Measurements from ENCODE around the gene HSD17B7. TPM values are rescaled to one million over a fixed set of nuclear protein-coding genes. Genes with fewer than 3 reads are reported as not detected.
"Not testable (repeated sequence)": the region's sequence is repeated elsewhere in the genome, so short reads cannot be mapped to it uniquely, and the experiment has no call there.

HSD17B7 gene
- total and polyA plus RNA-seq, 8 donors: 4.1 to 14.2 (median 6.8) TPM

GRCh38 chr1:162772571-162773154, 17.8 kb upstream of the HSD17B7 start:
- no peak for FAIRE-seq
- no peaks in the 10 kb centered on the region for H3K9me3 ChIP-seq
- no peaks in the 10 kb centered on the region for H3K4me1 ChIP-seq
- no peak for TF ChIP-seq CTCF (IDR thresholded peaks at IDR 0.05)
- H3K27ac ChIP-seq: no peak overlapping the region
- no peak overlapping the region for H3K4me3 ChIP-seq
- WGBS, 2 donors: 86 to 88% methylated on average over 4 of the region's 4 CpGs
- H3K27me3 ChIP-seq: no peaks in the 10 kb centered on the region
- no peak for DNase-seq
- no peak for ATAC-seq
- H3K36me3 ChIP-seq: no peaks in the 10 kb centered on the region
- intact Hi-C loops (cut with DNase I): no loop called here

- H3K36me3 ChIP-seq: no peaks in the 10 kb centered on the region
- no peak overlapping the region for H3K4me3 ChIP-seq
- H3K27ac ChIP-seq: no peak overlapping the region
- H3K9me3 ChIP-seq: no peaks in the 10 kb centered on the region
- no peak for TF ChIP-seq CTCF (IDR thresholded peaks at IDR 0.05)
- intact Hi-C loops (cut with DNase I): no loop called here
- no peaks in the 10 kb centered on the region for H3K4me1 ChIP-seq
- no peak for FAIRE-seq
- no peak for DNase-seq
- ATAC-seq: no peak
- H3K27me3 ChIP-seq: no peaks in the 10 kb centered on the region
Measured at GRCh38 chr1:162774007-162774406, 16.5 kb upstream of the HSD17B7 start.

- H3K9me3 ChIP-seq: no peaks in the 10 kb centered on the region
- H3K36me3 ChIP-seq: no peaks in the 10 kb centered on the region
- DNase-seq (no peak), FAIRE-seq (no peak), ATAC-seq (no peak)
- H3K27me3 ChIP-seq: no peaks in the 10 kb centered on the region
- no peaks in the 10 kb centered on the region for H3K4me1 ChIP-seq
- no peak for TF ChIP-seq CTCF (IDR thresholded peaks at IDR 0.05)
- WGBS, 2 donors: 93 to 96% methylated on average over 1 of the region's 1 CpG
- intact Hi-C loops (cut with DNase I): no loop called here
- H3K4me3 ChIP-seq: no peak overlapping the region
- no peak overlapping the region for H3K27ac ChIP-seq
Measured at GRCh38 chr1:162779043-162779442, 11.5 kb upstream of the HSD17B7 start.

- Histone ChIP-seq H3K36me3 (no peaks in the 10 kb centered on the region), H3K4me1 (no peaks in the 10 kb centered on the region), H3K9me3 (no peaks in the 10 kb centered on the region), H3K27ac (no peak overlapping the region), H3K27me3 (no peaks in the 10 kb centered on the region), H3K4me3 (no peak overlapping the region)
- DNase-seq (no peak), FAIRE-seq (no peak), ATAC-seq (no peak)
- no peak for TF ChIP-seq CTCF (IDR thresholded peaks at IDR 0.05)
- intact Hi-C loops (cut with DNase I): no loop called here
Measured at GRCh38 chr1:162782671-162783070, 7.8 kb upstream of the HSD17B7 start.

GRCh38 chr1:162784926-162785325, 5.6 kb upstream of the HSD17B7 start:
- DNase-seq; H3K36me3 ChIP-seq; ATAC-seq; H3K4me1 ChIP-seq; H3K27ac ChIP-seq; FAIRE-seq; H3K4me3 ChIP-seq; intact Hi-C loops (cut with DNase I); H3K9me3 ChIP-seq; H3K27me3 ChIP-seq: not testable (repeated sequence)
- 80 to 81% methylated on average over 1 of the region's 1 CpG for WGBS, 2 donors

- H3K27me3 ChIP-seq; intact Hi-C loops (cut with DNase I); FAIRE-seq; H3K27ac ChIP-seq; H3K9me3 ChIP-seq; H3K4me1 ChIP-seq; H3K36me3 ChIP-seq; H3K4me3 ChIP-seq; ATAC-seq: not testable (repeated sequence)
- WGBS, 2 donors: 94 to 96% methylated on average over 1 of the region's 1 CpG
- DNase-seq: peak in 1 of 6 donors; percentile 25
Measured at GRCh38 chr1:162788783-162789182, 1.7 kb upstream of the HSD17B7 start.

- intact Hi-C loops (cut with DNase I); H3K27me3 ChIP-seq; H3K36me3 ChIP-seq; H3K9me3 ChIP-seq; FAIRE-seq; H3K4me1 ChIP-seq: not testable (repeated sequence)
- 0 to 1% methylated on average over 6 to 7 of the region's 8 CpGs for WGBS, 2 donors
- Histone ChIP-seq H3K4me3 (peak overlapping the region in 3 of 4 donors; percentile 12 to 43 (median 40)), H3K27ac (peak overlapping the region; percentile 61 to 91 (median 82))
- DNase-seq: peak in 1 of 6 donors; percentile 20
- ATAC-seq: peak; percentile 26 to 48 (median 36)
Measured at GRCh38 chr1:162790985-162791357, 469 bp downstream of the HSD17B7 start.

- H3K27ac ChIP-seq; FAIRE-seq; DNase-seq; H3K4me3 ChIP-seq; H3K4me1 ChIP-seq; H3K27me3 ChIP-seq; H3K9me3 ChIP-seq; ATAC-seq; H3K36me3 ChIP-seq; intact Hi-C loops (cut with DNase I): not testable (repeated sequence)
- WGBS, 2 donors: 96% methylated on average over 1 of the region's 1 CpG
Measured at GRCh38 chr1:162794284-162794683, 3.8 kb downstream of the HSD17B7 start.

- peak in 1 of 4 donors; percentile 35 for ATAC-seq
- H3K27ac ChIP-seq; H3K27me3 ChIP-seq; intact Hi-C loops (cut with DNase I); DNase-seq; FAIRE-seq; H3K4me1 ChIP-seq; H3K36me3 ChIP-seq; H3K9me3 ChIP-seq; H3K4me3 ChIP-seq: not testable (repeated sequence)
- WGBS, 2 donors: 60 to 67% methylated on average over 4 of the region's 4 CpGs
Measured at GRCh38 chr1:162796617-162797279, 6.2 kb downstream of the HSD17B7 start.
